ENCODE results near the gene MSX2.

Gene MSX2

DNA sequence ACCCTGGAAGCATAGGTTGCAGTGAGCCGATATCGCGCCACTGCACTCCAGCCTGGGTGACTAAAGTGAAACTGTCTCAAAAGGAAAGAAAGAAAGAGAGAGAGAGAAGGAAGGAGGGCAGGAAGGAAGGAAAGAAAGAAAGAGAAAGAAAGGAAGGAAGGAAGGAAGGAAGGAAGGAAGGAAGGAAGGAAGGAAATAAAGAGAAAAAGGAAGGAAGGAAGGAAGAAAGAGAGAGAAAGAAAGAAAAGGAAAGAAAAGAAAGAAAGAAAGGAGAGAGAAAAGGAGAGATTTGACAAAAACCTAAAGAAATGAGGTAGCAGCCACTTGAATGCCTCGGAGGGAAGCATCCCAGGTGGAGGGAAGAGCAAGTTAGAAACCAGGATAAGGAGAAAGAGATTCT, 44.6 kb downstream of the MSX2 start:
- Histone ChIP-seq H3F3A (ENCODE audit: insufficient read depth, low read length) (no peaks in the 10 kb centered on the region), H3K36me3 (ENCODE audit: insufficient read depth, low read length) (no peaks in the 10 kb centered on the region), H3K9ac (ENCODE audit: low read length) (no peak overlapping the region), H3K4me2 (ENCODE audit: low read length) (no peak overlapping the region), H3K4me3 (ENCODE audit: low read depth, low read length, poor library complexity, severe bottlenecking) (no peak overlapping the region), H3K27ac (ENCODE audit: low read depth, low read length, poor library complexity, severe bottlenecking) (no peak overlapping the region), H3K79me2 (ENCODE audit: insufficient read depth, low read length) (no peaks in the 10 kb centered on the region), H4K20me1 (ENCODE audit: insufficient read depth, low read length) (no peaks in the 10 kb centered on the region), H2AFZ (ENCODE audit: low read length) (no peak overlapping the region), H3K9me2 (ENCODE audit: low read depth, low read length) (no peaks in the 10 kb centered on the region), H3K4me1 (ENCODE audit: insufficient read depth, low read length, severe bottlenecking) (no peaks in the 10 kb centered on the region), H3K27me3 (ENCODE audit: insufficient read depth, low read length) (0 out of 2 replicates have a peak, but pooled peaks cover 3% of the 10 kb centered on the region), H3K9me3 (ENCODE audit: low read length) (no peaks in the 10 kb centered on the region)
- TF ChIP-seq, protein P1, sequence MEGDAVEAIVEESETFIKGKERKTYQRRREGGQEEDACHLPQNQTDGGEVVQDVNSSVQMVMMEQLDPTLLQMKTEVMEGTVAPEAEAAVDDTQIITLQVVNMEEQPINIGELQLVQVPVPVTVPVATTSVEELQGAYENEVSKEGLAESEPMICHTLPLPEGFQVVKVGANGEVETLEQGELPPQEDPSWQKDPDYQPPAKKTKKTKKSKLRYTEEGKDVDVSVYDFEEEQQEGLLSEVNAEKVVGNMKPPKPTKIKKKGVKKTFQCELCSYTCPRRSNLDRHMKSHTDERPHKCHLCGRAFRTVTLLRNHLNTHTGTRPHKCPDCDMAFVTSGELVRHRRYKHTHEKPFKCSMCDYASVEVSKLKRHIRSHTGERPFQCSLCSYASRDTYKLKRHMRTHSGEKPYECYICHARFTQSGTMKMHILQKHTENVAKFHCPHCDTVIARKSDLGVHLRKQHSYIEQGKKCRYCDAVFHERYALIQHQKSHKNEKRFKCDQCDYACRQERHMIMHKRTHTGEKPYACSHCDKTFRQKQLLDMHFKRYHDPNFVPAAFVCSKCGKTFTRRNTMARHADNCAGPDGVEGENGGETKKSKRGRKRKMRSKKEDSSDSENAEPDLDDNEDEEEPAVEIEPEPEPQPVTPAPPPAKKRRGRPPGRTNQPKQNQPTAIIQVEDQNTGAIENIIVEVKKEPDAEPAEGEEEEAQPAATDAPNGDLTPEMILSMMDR (IDR thresholded peaks at IDR 0.05; ENCODE audit: low read length): no peak
- no peak for TF ChIP-seq EZH2 (IDR thresholded peaks at IDR 0.05; ENCODE audit: borderline replicate concordance, low read length)

DNA sequence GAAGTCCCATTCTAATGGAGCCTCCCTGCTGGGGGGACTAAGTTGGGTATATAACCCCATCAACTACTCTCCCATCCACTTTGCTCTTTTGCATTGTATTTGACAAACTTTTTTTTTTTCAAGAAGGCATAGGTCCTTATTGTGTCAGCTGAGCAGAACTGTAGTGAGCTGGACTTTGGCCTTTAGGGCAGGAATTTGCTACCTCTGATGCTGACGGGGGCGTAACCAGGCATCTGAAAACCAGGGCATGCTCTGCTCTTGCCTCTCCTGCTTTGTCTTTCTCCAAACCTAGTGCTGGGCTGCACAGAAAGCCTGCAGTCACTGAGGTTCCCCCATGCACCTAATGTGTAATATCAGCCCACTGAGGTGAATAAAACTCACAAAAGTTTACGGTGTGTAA, 49.0 kb downstream of the MSX2 start:
- Histone ChIP-seq H4K20me1 (ENCODE audit: insufficient read depth, low read length) (no peaks in the 10 kb centered on the region), H3K4me3 (ENCODE audit: low read depth, low read length, poor library complexity, severe bottlenecking) (no peak overlapping the region), H3K79me2 (ENCODE audit: insufficient read depth, low read length) (no peaks in the 10 kb centered on the region), H3K27ac (ENCODE audit: low read depth, low read length, poor library complexity, severe bottlenecking) (no peak overlapping the region), H3K9ac (ENCODE audit: low read length) (no peak overlapping the region), H3K4me1 (ENCODE audit: insufficient read depth, low read length, severe bottlenecking) (no peaks in the 10 kb centered on the region), H3F3A (ENCODE audit: insufficient read depth, low read length) (no peaks in the 10 kb centered on the region), H3K4me2 (ENCODE audit: low read length) (no peak overlapping the region), H2AFZ (ENCODE audit: low read length) (no peak overlapping the region), H3K27me3 (ENCODE audit: insufficient read depth, low read length) (0 out of 2 replicates have a peak, but pooled peaks cover 3% of the 10 kb centered on the region), H3K9me3 (ENCODE audit: low read length) (no peaks in the 10 kb centered on the region), H3K36me3 (ENCODE audit: insufficient read depth, low read length) (no peaks in the 10 kb centered on the region), H3K9me2 (ENCODE audit: low read depth, low read length) (no peaks in the 10 kb centered on the region)
- TF ChIP-seq, protein P1 (IDR thresholded peaks at IDR 0.05; ENCODE audit: low read length): no peak
- no peak for TF ChIP-seq EZH2 (IDR thresholded peaks at IDR 0.05; ENCODE audit: borderline replicate concordance, low read length)

- no peak overlapping the region for H3K4me2 ChIP-seq (ENCODE audit: low read length)
- H3K79me2 ChIP-seq (ENCODE audit: insufficient read depth, low read length): no peaks in the 10 kb centered on the region
- no peak overlapping the region for H2AFZ ChIP-seq (ENCODE audit: low read length)
- H3K36me3 ChIP-seq (ENCODE audit: insufficient read depth, low read length): no peaks in the 10 kb centered on the region
- no peak for TF ChIP-seq EZH2 (IDR thresholded peaks at IDR 0.05; ENCODE audit: borderline replicate concordance, low read length)
- TF ChIP-seq, protein P1 (IDR thresholded peaks at IDR 0.05; ENCODE audit: low read length): no peak
- H4K20me1 ChIP-seq (ENCODE audit: insufficient read depth, low read length): no peaks in the 10 kb centered on the region
- no peaks in the 10 kb centered on the region for H3K9me3 ChIP-seq (ENCODE audit: low read length)
- H3K27me3 ChIP-seq (ENCODE audit: insufficient read depth, low read length): 0 out of 2 replicates have a peak, but pooled peaks cover 3% of the 10 kb centered on the region
- no peaks in the 10 kb centered on the region for H3K4me1 ChIP-seq (ENCODE audit: insufficient read depth, low read length, severe bottlenecking)
- H3F3A ChIP-seq (ENCODE audit: insufficient read depth, low read length): no peaks in the 10 kb centered on the region
- H3K9me2 ChIP-seq (ENCODE audit: low read depth, low read length): no peaks in the 10 kb centered on the region
- no peak overlapping the region for H3K4me3 ChIP-seq (ENCODE audit: low read depth, low read length, poor library complexity, severe bottlenecking)
- no peak overlapping the region for H3K9ac ChIP-seq (ENCODE audit: low read length)
- no peak overlapping the region for H3K27ac ChIP-seq (ENCODE audit: low read depth, low read length, poor library complexity, severe bottlenecking)
These were observed 50.7 kb downstream of the MSX2 start for GRCh38 chr5:174775081-174775480.

Measured in OCI-LY1 (cell line).